Loucy (cell line): Measurements from ENCODE around the gene PEMT.
A peak's percentile ranks its signal among the peaks of the same experiment; 100 is the strongest.

Source experiments
- EZH2phosphoT487 ChIP-seq: fragments of 200-600 bp; IDR thresholded peaks from 2 replicates; pipeline ENCODE4 v1.6.1; 2018; ENCODE audit warnings: antibody characterized with exemption, mild to moderate bottlenecking, moderate library complexity, borderline replicate concordance
- TF ChIP-seq, protein P1 (sequence below): fragments of 200-600 bp; sonication (generic); conservative IDR thresholded peaks from 2 replicates; pipeline ENCODE4 v1.5.1; 2014; ENCODE audit warnings: mild to moderate bottlenecking, antibody characterized with exemption, low read length

DNA sequence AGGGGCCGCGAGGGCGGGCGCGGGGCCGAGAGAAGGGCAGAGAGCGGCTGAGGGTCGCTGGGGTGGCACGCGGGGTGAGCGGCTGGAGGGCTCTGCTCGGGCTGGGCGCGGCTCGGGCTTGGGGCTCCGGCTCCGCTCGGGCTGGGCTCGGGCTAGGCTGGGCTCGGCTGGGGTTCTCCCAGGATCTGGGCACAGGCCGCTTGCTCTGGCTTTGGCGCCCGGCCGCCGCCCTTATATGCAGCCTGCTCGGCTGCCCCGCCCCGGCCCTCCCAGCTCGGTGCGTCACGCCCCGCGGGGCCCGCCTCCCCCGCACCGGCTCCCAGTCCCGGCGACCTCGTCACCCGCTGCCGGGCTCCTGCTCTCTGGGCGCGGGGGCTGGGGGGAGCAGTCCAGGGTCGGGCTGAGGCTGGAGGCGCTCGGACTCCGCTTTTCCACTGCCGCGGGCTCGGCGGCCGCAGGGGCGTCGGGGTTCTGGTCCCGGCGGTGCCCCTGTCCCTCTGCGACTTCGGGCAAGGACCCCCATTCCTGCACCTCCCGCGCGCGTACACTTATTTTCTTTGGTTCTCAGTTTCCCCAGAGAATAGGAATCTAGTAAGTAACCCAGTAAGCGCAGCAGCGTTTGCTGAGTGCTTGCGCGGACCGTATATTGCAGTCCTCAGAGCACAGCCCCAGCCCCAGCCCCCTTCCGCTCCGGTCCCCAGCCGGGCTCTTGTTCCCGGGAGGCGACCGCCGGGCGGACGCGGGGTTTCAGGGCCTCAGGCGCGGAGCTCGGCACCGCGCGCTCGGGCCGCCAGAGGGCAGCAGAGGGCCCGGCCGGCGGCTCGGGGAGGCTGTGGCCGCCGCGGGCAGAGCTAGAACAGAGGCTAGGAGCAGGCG, 95.1 kb downstream of the PEMT start, which contains the start of gene RASD1:
- TF ChIP-seq, protein P1, sequence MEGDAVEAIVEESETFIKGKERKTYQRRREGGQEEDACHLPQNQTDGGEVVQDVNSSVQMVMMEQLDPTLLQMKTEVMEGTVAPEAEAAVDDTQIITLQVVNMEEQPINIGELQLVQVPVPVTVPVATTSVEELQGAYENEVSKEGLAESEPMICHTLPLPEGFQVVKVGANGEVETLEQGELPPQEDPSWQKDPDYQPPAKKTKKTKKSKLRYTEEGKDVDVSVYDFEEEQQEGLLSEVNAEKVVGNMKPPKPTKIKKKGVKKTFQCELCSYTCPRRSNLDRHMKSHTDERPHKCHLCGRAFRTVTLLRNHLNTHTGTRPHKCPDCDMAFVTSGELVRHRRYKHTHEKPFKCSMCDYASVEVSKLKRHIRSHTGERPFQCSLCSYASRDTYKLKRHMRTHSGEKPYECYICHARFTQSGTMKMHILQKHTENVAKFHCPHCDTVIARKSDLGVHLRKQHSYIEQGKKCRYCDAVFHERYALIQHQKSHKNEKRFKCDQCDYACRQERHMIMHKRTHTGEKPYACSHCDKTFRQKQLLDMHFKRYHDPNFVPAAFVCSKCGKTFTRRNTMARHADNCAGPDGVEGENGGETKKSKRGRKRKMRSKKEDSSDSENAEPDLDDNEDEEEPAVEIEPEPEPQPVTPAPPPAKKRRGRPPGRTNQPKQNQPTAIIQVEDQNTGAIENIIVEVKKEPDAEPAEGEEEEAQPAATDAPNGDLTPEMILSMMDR = peak; percentile 75
- TF ChIP-seq EZH2phosphoT487 = no peak
